A549 treated with dexamethasone at 1 μM for 4 hours (cell line): ENCODE measurements around the gene LYPD6. TPM values are rescaled to one million over a fixed set of nuclear protein-coding genes. Genes with fewer than 3 reads are reported as not detected.

Source experiments
- total RNA-seq: library from RNA; stranded (reverse); fragments of 200-300 nt; extraction: Qiagen RNA extraction; gene quantifications from 5 replicates; pipeline ENCODE4 v1.2.3, GENCODE V29; 2022

LYPD6 gene
- 0.02 to 0.22 TPM (median 0.05 TPM) in 5 replicates for total RNA-seq

GRCh38 chr2:149330127-149331022, at the start of gene LYPD6:
Gene LYPD6, plus strand, starts transcription at chr2:149330587. Its CDS starts 107,122 bp downstream, at chr2:149437709.

